ENCODE measurements around the gene ASXL3. TPM values are rescaled to one million over a fixed set of nuclear protein-coding genes. Genes with fewer than 3 reads are reported as not detected.

Gene ASXL3
- polyA plus RNA-seq, 3 donors, result not detected

DNA sequence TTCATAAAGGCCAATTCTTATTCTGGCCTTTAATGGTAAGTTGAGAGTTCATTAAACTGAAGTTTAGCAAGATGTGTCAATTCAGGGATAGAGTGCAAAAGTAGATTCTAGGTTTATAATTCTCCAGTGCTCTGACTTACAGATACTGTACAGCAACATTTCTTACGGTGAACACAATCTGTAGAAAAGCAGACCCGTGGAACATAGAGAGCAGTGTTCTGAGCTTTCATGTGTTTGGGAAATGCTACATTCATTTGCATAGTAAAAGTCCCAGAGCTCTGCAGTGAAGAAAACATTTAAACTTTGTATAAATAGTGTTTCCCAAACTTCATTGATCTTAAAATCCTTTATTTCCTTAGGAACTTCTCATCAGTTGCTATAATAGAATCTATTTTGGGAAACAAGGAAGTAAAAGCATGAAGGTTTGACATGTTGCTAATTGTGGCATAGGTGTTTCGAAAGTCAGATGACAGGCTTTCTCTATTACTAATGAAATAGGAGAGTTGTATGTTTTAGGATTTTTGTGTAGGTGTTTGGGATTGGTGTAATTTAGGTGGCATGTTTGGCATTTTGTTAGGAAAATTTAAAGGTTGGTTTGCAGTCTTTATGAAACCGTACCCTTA is 138.2 kb downstream of the ASXL3 start:
- no peak for DNase-seq
- Histone ChIP-seq H3K9me3 (replicated peaks in 1 of 2; ENCODE audit: control insufficient read depth in 1 of 2, insufficient read depth in 1 of 2, low read length in 2 of 2) (no peaks in the 10 kb centered on the region), H3K36me3 (replicated peaks in 1 of 2; ENCODE audit: control insufficient read depth in 1 of 2, insufficient read depth in 2 of 2, low read length in 2 of 2) (no peaks in the 10 kb centered on the region), H3K4me3 (replicated peaks in 1 of 3; ENCODE audit: low read depth in 2 of 3, low read length in 3 of 3) (no peak overlapping the region), H3K4me2 (replicated peaks; ENCODE audit: extremely low read depth, low read length, poor library complexity, severe bottlenecking) (no peak overlapping the region), H4K20me1 (ENCODE audit: insufficient read depth, low read length) (no peaks in the 10 kb centered on the region), H3K27me3 (ENCODE audit: control insufficient read depth in 2 of 2, insufficient read depth in 2 of 2, low read length in 2 of 2) (no peaks in the 10 kb centered on the region), H2AFZ (ENCODE audit: insufficient read depth, low read depth, low read length, poor library complexity, severe bottlenecking) (no peak overlapping the region), H3K27ac (ENCODE audit: low read depth in 1 of 2, low read length in 2 of 2) (no peak overlapping the region), H3K79me2 (ENCODE audit: insufficient read depth, low read length) (no peaks in the 10 kb centered on the region), H3K4me1 (ENCODE audit: control insufficient read depth in 1 of 2, insufficient read depth in 2 of 2, low read length in 2 of 2) (no peaks in the 10 kb centered on the region), H3K9ac (ENCODE audit: insufficient read depth, low read length, poor library complexity, severe bottlenecking) (no peak overlapping the region)
- no peak overlapping the region for H3K27ac Mint-ChIP-seq
- no peak overlapping the region for H3K4me3 Mint-ChIP-seq
- intact Hi-C loops (cut with micrococcal nuclease), result no loop called here
- TF ChIP-seq, protein P1, sequence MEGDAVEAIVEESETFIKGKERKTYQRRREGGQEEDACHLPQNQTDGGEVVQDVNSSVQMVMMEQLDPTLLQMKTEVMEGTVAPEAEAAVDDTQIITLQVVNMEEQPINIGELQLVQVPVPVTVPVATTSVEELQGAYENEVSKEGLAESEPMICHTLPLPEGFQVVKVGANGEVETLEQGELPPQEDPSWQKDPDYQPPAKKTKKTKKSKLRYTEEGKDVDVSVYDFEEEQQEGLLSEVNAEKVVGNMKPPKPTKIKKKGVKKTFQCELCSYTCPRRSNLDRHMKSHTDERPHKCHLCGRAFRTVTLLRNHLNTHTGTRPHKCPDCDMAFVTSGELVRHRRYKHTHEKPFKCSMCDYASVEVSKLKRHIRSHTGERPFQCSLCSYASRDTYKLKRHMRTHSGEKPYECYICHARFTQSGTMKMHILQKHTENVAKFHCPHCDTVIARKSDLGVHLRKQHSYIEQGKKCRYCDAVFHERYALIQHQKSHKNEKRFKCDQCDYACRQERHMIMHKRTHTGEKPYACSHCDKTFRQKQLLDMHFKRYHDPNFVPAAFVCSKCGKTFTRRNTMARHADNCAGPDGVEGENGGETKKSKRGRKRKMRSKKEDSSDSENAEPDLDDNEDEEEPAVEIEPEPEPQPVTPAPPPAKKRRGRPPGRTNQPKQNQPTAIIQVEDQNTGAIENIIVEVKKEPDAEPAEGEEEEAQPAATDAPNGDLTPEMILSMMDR (IDR thresholded peaks at IDR 0.05), result no peak
- H3K36me3 Mint-ChIP-seq, result no peaks in the 10 kb centered on the region
- H3K27me3 Mint-ChIP-seq (ENCODE audit: low read depth in 3 of 3), result peaks cover 0 to 2% (median 0%) of the 10 kb centered on the region in 3 donors
- H3K4me1 Mint-ChIP-seq, result no peaks in the 10 kb centered on the region
- H3K9me3 Mint-ChIP-seq, result peaks cover 0 to 3% (median 0%) of the 10 kb centered on the region in 7 donors
- whole genome bisulfite sequencing (ENCODE audit: insufficient coverage), result 88% methylated on average over 1 of the region's 4 CpGs

DNA sequence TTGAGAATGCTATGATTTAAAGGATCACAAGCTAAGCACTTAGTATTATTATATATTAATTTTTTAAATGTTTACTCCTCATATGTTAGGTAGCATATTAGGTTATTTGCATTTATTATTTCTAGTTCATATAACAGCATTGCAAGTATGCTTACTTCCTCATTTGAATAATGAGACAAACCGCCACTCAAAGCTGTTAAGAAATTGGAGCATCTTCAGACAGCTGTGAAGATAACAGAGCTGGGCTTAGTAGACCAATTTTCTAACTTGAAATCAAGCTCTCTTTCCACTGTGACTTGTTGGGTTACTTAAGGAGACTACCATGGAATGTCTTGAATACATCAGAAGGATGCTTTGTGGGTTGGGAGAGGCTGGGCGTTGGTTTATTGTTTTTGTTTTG is 139.3 kb downstream of the ASXL3 start:
- Histone ChIP-seq H2AFZ (ENCODE audit: insufficient read depth, low read depth, low read length, poor library complexity, severe bottlenecking) (no peak overlapping the region), H3K4me2 (replicated peaks; ENCODE audit: extremely low read depth, low read length, poor library complexity, severe bottlenecking) (no peak overlapping the region), H3K9me3 (replicated peaks in 1 of 2; ENCODE audit: control insufficient read depth in 1 of 2, insufficient read depth in 1 of 2, low read length in 2 of 2) (no peaks in the 10 kb centered on the region), H3K4me1 (ENCODE audit: control insufficient read depth in 1 of 2, insufficient read depth in 2 of 2, low read length in 2 of 2) (no peaks in the 10 kb centered on the region), H3K79me2 (ENCODE audit: insufficient read depth, low read length) (no peaks in the 10 kb centered on the region), H3K36me3 (replicated peaks in 1 of 2; ENCODE audit: control insufficient read depth in 1 of 2, insufficient read depth in 2 of 2, low read length in 2 of 2) (no peaks in the 10 kb centered on the region), H3K9ac (ENCODE audit: insufficient read depth, low read length, poor library complexity, severe bottlenecking) (no peak overlapping the region), H4K20me1 (ENCODE audit: insufficient read depth, low read length) (no peaks in the 10 kb centered on the region), H3K4me3 (replicated peaks in 1 of 3; ENCODE audit: low read depth in 2 of 3, low read length in 3 of 3) (no peak overlapping the region), H3K27ac (ENCODE audit: low read depth in 1 of 2, low read length in 2 of 2) (no peak overlapping the region), H3K27me3 (ENCODE audit: control insufficient read depth in 2 of 2, insufficient read depth in 2 of 2, low read length in 2 of 2) (no peaks in the 10 kb centered on the region)
- no peak for DNase-seq
- Mint-ChIP-seq H3K4me3 (no peak overlapping the region), H3K4me1 (no peaks in the 10 kb centered on the region), H3K9me3 (peaks cover 0 to 3% (median 0%) of the 10 kb centered on the region in 7 donors), H3K27ac (no peak overlapping the region), H3K36me3 (no peaks in the 10 kb centered on the region), H3K27me3 (ENCODE audit: low read depth in 3 of 3) (peaks cover 0 to 2% (median 0%) of the 10 kb centered on the region in 3 donors)
- intact Hi-C loops (cut with micrococcal nuclease), result no loop called here
- TF ChIP-seq, protein P1 (IDR thresholded peaks at IDR 0.05), result no peak
- no CpG with 5 or more reads among the region's 2 CpGs for WGBS (ENCODE audit: insufficient coverage)
